NCI-H446 treated with DMSO at 0.1 percent for 48 hours (cell line): ENCODE data around the gene LIMS1.
"Not testable (repeated sequence)": the region's sequence is repeated elsewhere in the genome, so short reads cannot be mapped to it uniquely, and the experiment has no call there.

Source experiments
- DNase-seq: peaks from one replicate; lab custom pipeline; 2025; lab: John Stamatoyannopoulos, UW

LIMS1 gene

DNA sequence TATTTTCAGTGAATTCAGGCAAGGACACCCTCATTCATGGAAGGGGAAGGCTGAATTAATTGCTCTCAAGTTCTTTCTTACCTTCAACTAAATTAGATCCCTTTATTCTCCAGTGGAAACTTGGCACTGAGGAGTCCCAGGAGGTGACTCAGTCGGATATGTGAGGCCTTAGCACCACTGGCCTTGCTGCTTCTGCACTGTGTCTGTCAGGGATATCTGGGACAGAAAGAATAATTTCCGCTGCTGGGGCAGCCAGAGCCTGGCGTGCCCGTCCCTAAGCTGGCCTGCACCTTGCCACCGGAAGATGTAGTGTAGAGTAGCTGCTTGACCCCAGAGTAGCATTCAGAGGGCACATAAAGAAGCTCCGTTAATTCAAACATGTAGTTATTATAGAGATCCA is 53.4 kb downstream of the LIMS1 start:
- no peak for DNase-seq

DNA sequence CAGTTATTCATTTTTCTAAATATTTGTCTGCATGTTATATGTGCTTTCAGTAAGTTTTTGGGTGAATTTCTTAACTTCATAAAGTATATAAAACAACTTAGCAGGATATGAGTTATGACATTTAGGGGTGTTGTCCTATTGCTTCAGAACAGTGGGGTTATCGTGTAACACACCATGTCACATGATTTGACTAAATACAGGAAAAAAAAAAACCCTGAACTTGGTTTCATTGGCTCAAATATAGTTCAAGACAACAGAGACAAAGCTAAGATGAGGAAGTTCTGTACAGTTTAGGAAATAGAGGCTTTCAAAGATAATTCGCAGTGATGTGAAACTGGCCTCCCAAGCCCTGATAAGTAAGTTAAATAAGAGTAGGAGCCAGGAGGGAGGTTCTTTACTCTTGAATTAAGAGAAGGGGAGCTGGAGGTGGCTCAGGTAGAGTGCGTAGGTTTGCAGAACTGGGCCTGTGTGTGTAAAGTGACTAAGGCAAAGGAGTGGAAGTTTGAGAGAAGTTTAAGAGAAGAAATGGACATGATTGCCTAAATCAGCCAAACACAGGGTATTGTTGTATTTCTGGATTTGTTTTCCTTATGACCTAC is 53.9 kb downstream of the LIMS1 start:
- DNase-seq: no peak

DNA sequence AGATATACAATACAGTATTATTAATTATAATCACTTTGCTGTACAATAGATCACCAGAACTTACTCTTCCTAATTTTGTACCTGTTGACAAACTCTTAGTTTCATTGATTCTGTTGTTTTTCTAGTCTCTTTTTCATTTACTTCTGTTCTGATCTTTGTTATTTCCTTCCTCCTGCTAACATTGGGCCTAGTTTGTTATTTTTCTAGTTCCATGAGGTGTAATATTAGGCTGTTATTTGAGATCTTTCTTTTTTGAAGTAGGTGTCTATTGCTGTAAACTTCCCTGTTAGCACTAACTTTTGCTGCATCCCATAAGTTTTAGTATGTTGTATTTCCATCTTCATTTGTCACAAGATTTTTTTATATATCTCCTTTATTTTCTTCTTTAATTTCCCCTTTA is 55.1 kb downstream of the LIMS1 start:
- DNase-seq: no peak

- DNase-seq: no peak
Measured at GRCh38 chr2:108589781-108590180, 55.5 kb downstream of the LIMS1 start.

GRCh38 chr2:108591163-108591562 is 56.9 kb downstream of the LIMS1 start:
- no peak for DNase-seq

GRCh38 chr2:108593547-108594098 is 59.4 kb downstream of the LIMS1 start:
- DNase-seq: no peak

- no peak for DNase-seq
Measured at GRCh38 chr2:108594132-108594981, 60.1 kb downstream of the LIMS1 start.

GRCh38 chr2:108594982-108595464 is 60.8 kb downstream of the LIMS1 start:
- DNase-seq: no peak

DNA sequence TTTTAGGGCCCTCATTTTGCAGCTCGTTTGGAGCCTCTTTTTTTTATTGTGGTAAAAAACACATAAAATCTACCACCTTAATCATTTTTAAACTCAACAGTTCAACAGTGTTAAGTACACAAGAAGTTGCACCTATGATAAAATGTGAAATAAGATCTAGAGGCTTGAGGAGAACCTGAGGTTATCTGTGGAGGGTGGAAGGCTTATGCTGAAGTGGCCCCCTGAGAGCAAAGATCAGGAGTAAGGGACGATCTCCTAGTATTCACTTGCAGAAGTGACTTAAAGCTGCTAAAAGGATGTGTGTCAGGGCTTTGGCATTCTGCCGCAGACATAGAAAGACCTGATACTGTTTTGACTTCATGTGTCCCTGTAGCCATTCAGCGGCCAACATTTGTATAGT is 61.5 kb downstream of the LIMS1 start:
- not testable (repeated sequence) for DNase-seq

- not testable (repeated sequence) for DNase-seq
Measured at GRCh38 chr2:108597105-108597744, 63.0 kb downstream of the LIMS1 start.

GRCh38 chr2:108601199-108601598 is 66.9 kb downstream of the LIMS1 start:
- not testable (repeated sequence) for DNase-seq

DNA sequence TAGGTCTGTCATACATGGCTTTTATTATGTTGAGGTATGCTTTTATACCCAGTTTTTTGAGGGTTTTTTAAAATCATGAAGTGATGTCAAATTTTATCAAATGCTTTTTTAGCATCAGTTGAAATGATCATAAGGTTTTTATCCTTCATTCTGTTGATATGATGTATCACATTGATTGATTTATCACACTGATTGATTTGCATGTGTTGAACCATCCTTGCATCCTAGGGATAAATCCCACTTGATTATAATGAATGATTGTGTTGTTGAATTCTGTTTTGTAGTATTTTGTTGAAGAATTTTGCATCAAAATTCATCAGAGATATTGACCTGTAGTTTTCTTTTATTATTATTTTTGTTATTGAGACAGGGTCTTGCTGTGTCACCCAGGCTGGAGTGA is 68.2 kb downstream of the LIMS1 start:
- no peak for DNase-seq

DNA sequence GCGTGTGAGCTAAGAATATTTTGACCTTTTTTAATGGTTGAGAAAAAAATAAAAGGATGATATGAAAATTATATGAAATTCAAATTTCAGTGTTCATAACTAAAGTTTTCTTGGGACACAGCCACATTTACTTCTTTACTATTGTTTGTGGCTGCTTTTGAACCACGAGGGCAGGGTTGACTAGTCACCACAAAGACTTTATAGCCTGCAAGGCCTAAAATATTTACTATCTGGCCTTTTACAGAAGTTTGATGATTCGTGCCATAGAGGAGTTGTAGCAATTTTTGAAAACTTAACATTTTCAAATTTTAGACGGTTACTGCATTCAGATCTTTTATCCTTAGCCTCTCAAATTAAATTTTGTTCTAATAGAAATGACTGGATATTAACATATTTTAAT is 69.9 kb downstream of the LIMS1 start:
- no peak for DNase-seq

- DNase-seq: no peak
Measured at GRCh38 chr2:108605947-108606346, 71.7 kb downstream of the LIMS1 start.

GRCh38 chr2:108607706-108608301 is 73.5 kb downstream of the LIMS1 start:
- peak; percentile 28 for DNase-seq

DNA sequence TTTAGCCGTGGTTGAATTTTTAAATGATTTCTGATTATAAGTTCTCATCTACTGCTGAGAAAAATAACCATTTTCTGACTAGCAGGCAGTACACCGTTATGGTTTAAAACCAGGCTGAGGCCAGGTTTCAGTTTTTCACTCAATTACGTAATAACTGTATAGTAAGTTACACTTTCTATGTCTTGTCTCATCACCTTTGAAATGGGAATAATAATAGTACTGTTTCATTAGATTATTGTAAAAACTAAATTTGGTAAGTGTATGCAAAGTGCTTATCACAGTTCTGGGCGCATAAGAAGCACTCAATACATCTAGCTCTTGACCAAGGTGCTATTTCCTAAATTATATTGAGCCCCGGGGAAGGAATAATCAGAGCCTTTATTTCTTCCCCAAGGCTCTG is 76.8 kb downstream of the LIMS1 start:
- DNase-seq: no peak

DNA sequence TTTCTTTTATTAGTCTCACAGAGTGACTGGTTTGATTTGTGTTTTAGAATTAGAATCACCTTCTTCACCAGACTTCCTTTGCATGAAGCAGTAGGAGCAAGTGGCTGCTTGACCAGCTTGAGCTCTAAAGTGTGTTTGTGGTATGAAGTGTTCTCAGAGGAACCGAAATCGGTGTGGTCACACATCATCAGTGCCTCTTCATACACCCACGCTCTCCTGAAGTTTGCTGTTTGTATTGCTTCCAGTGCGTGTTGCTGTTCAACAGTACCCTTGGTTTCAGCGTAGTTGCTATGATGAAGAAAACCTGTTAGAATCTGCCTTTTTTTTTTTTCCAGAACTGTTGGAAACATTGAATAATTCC is 77.9 kb downstream of the LIMS1 start:
- no peak for DNase-seq

GRCh38 chr2:108612514-108613183 is 78.4 kb downstream of the LIMS1 start:
- DNase-seq: no peak

DNA sequence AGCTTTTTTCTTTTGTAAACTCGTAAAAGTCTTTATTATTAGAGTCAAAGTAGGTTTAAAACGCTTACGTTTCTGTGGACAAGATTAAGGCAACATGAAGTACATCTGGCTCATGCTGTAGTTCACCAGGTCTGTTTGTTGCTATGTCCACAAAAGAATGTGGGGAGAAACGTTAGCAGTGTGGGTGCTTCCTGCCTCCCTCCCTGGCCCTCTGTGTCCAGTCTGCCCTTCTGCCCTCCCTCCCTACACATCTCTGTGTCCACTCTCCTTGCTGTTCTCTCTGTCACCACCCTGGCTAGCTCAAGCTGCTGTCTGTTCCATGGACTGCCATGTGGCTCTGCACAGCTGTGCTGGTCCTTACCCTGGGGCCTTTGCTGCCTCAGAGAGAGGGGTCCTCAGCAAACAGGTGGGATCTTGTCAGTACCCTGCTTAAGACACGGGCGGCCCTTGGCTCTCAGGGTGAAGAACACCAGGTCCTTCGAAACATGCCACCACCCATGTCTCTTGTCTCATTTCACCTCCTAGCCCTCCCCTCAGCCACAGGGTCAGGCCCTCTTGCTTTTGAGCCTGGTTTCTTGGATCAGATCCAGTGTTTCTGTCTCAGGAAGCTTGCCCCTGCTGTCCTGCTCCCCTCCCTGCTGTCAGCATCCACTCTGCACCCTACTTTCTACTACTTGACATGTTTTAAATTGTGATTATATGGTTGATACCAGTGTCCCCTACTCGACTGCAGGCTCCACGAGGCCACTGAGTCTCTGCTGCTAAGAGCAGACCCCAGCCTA is 79.2 kb downstream of the LIMS1 start:
- no peak for DNase-seq

- DNase-seq: no peak
Measured at GRCh38 chr2:108614043-108614545, 79.8 kb downstream of the LIMS1 start.

GRCh38 chr2:108614659-108615058 is 80.4 kb downstream of the LIMS1 start:
- no peak for DNase-seq
